ENCODE data around the gene WDFY4. TPM values are rescaled to one million over a fixed set of nuclear protein-coding genes. Genes with fewer than 3 reads are reported as not detected.

WDFY4 gene
- polyA plus RNA-seq, 3 donors, result 0.34 to 2.1 (median 0.54) TPM

DNA sequence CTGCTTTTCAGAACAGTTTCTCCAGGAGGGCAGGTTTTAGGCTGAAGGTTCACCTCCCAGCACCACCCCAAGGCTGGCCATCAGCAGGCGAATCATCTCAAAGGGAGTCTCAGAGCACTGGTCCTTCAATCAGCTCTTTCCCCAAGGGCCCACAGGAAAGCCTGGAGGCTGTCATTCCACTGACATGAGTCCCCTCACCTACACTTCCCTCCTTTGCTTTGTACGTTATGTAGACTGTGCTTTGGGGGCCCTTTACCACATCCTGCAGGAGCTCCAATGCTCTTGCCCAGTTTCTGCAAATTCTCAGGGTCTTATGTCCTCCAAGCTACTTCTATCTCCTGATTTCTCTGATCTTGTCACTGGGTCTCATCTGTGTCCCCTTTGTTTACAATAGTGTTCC, 15.4 kb downstream of the WDFY4 start:
- WGBS, 3 donors, result 55 to 67% (median 64%) methylated on average over 2 of the region's 2 CpGs
- no peak overlapping the region for H3K27ac ChIP-seq (ENCODE audit: low read depth, low read length)

DNA sequence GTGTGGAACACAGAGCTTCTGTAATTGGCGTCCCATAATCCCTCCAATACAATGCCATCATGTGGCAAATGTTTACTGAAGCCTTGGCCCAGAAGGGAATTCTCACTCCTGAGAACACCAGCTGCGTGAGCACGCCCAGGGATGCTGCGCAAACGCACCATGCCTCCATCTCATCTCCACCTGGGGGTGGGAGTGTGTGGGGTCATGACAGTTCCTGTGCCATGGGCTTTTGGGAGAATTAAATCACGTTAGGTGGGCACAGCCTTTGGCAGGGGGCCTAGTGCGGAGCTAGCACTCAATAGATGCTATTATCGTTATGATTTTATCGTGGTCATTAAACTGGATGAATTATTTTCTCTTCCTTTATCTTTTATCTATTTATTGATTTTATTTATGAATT, 15.8 kb downstream of the WDFY4 start:
- H3K27ac ChIP-seq (ENCODE audit: low read depth, low read length), result no peak overlapping the region
- 77 to 86% (median 82%) methylated on average over 9 of the region's 9 CpGs for WGBS, 3 donors

GRCh38 chr10:48701139-48701901, 16.6 kb downstream of the WDFY4 start:
- H3K27ac ChIP-seq (ENCODE audit: low read depth, low read length), result no peak overlapping the region
- 53 to 58% (median 57%) methylated on average over 8 of the region's 8 CpGs for WGBS, 3 donors

- H3K27ac ChIP-seq (ENCODE audit: low read depth, low read length), result no peak overlapping the region
Observed at GRCh38 chr10:48701941-48702340, 17.3 kb downstream of the WDFY4 start.

GRCh38 chr10:48703531-48704122, 19.0 kb downstream of the WDFY4 start:
- WGBS, 3 donors, result 79 to 89% (median 86%) methylated on average over 4 to 5 of the region's 5 CpGs
- H3K27ac ChIP-seq (ENCODE audit: low read depth, low read length), result no peak overlapping the region

- WGBS, 3 donors, result 59 to 74% (median 72%) methylated on average over 5 of the region's 5 CpGs
- no peak overlapping the region for H3K27ac ChIP-seq (ENCODE audit: low read depth, low read length)
Observed at GRCh38 chr10:48704156-48704555, 19.5 kb downstream of the WDFY4 start.

DNA sequence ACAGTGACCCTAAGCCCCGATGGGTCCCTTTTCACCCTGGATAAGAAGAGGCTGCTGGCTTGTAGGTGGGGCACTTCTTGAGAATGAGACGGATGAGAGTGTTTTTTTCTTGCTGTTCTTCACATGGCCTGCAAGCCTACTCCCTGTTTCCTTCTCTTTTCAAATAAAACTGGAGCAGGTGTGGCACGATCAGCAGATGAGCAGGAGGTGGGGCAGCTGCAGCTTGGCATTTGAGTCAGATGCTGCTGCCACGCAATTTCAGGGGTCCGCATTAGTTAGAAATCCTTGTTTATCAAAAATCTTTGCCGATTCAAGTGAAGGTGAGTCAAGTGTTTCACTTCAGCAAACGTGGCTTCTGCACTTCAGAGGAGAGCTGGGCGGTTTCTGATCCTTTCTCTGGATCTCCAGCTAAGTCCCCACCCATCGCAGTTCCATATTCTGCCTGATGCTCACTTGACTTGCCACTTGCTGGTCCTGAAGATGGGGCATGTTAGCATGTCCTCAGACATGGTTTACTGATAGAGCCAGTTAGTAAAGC, 20.8 kb downstream of the WDFY4 start:
- no peak overlapping the region for H3K27ac ChIP-seq (ENCODE audit: low read depth, low read length)
- 63 to 81% (median 78%) methylated on average over 9 of the region's 9 CpGs for WGBS, 3 donors

DNA sequence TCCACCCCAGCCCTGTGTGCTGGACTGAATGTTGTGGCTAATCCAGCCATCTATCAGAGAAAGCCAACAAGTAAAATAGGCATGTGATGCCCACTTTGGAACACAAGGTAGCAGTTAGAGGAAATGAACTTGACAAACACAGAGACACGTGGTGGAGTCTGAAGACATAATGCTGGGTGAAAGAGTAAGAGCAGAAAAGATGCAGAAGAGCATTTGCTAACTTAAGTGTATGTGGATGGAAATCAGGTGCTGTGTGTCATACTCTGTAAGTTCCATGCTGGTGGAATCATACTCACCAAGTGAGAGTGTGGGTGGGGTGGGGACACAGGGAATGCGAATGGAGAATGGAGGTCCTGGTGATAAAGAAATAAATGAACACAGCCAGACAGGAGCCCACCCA, 22.8 kb downstream of the WDFY4 start:
- H3K27ac ChIP-seq (ENCODE audit: low read depth, low read length), result no peak overlapping the region
- 25 to 50% (median 31%) methylated on average over 2 of the region's 2 CpGs for WGBS, 3 donors

DNA sequence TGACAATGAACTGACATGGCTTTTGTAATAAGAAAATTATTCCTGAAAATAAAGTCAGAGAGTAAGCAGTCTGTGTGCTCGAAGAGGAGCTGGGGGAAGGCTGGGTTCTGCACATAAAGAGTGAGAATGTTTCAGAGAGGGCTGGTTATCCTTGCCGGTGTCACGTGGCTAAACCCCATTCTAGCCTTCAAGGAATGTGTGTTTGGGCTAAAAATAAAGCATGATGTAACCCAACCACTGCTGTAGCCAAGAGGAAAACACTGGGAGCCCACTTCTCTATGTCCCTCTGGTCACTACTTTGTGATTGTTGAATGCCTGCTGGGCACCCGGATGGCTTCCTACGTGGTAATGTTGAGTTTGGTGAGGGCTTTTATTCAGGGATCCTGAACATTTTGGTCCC, 23.5 kb downstream of the WDFY4 start:
- H3K27ac ChIP-seq (ENCODE audit: low read depth, low read length), result no peak overlapping the region
- 44 to 49% (median 48%) methylated on average over 5 of the region's 5 CpGs for WGBS, 3 donors

DNA sequence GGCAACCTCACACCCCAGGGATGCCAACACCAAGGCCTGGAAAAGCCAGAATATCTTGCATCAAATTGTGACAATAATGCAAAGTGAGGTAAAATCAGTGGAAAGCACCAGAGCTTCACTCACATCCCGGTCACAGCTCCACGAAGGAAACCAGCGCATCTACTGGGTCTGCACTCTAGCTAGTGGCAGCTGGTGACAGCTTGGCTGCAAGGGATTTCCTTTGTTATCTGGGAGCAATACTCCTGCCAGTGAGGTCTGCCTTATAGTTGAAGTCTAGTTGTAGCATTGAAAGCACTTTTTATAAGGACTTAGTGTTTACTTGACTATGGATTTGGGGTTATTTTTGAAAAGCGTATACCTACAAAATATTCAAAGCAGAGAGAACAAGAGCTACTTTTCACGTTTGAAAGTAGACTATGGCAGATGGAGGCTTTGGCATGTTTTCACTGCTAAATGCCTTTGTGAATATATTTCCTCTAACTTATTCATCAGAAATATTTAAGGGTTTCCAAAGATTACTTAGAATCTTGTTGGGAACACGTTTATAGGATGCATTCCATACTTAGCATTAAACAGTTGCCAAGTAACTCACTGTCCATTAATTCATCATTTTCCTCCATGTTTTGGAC, 26.1 kb downstream of the WDFY4 start:
- no peak overlapping the region for H3K27ac ChIP-seq (ENCODE audit: low read depth, low read length)
- 74 to 81% (median 80%) methylated on average over 6 of the region's 6 CpGs for WGBS, 3 donors

- 83 to 93% (median 91%) methylated on average over 3 of the region's 3 CpGs for WGBS, 3 donors
- H3K27ac ChIP-seq (ENCODE audit: low read depth, low read length), result no peak overlapping the region
Observed at GRCh38 chr10:48711830-48712229, 27.2 kb downstream of the WDFY4 start.

DNA sequence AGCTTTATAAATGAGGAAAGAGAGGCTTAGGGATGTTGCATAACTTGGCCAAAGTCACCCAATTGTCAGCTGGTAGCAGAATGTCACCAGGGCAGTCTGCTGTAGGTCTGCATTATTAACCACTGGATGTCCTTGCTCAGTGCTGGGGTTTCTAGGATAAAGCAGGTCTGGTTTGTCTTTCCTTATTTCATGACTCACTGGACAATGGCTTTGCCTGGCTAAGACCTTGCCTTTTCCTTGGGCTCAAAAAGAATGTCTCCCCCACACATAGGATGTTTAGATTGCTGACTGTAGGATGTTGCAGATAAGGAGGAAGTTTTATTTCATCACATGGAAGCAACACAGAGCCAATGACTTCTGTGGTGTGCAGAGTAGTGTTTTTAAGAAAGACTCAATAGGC, 29.4 kb downstream of the WDFY4 start:
- no peak overlapping the region for H3K27ac ChIP-seq (ENCODE audit: low read depth, low read length)

GRCh38 chr10:48716416-48716815, 31.7 kb downstream of the WDFY4 start:
- WGBS, 3 donors, result 53 to 69% (median 65%) methylated on average over 4 of the region's 4 CpGs
- H3K27ac ChIP-seq (ENCODE audit: low read depth, low read length), result no peak overlapping the region

DNA sequence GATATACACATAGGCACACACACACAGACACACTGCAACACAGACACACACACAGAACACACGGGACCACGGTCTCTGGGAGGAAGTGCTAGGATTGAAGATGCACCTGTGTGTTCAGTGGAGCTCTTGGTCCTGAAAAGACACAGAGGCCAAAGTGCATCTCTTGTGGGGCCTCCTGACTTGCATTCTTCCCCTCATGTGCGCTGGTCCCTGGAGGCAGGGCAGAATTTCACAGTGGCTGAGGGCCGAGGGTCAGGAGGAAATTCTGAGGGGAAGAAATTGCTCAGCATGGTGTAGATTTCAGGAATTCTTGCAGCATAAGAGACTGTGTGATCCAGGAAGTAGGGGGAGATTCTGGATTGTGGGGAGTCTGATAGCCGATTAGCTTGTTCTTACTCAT, 35.9 kb downstream of the WDFY4 start:
- WGBS, 3 donors, result 51 to 64% (median 52%) methylated on average over 5 of the region's 5 CpGs
- H3K27ac ChIP-seq (ENCODE audit: low read depth, low read length), result no peak overlapping the region

GRCh38 chr10:48722153-48723145, 37.8 kb downstream of the WDFY4 start:
- no peak overlapping the region for H3K27ac ChIP-seq (ENCODE audit: low read depth, low read length)
- WGBS, 3 donors, result 67 to 80% (median 79%) methylated on average over 11 of the region's 11 CpGs

DNA sequence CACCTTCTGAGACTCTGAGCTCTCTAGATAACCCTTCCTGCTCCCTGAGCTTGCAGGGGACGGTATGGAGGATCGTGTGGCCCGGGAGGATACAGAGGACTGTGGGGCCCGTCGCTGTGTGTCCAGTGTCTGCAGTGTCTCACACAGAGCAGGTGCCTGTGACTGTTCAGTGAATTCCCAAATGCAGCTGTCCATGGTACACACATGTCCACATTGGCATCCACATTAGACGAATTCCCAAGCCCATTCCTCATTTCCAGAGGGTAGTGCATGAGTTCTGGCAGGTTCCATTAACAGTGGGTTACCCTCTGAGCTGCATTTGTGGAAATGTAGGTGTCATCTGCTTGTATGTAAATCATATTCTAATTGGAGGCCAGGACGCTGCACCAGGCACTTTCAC, 39.5 kb downstream of the WDFY4 start:
- no peak overlapping the region for H3K27ac ChIP-seq (ENCODE audit: low read depth, low read length)
- 48 to 55% (median 50%) methylated on average over 7 of the region's 7 CpGs for WGBS, 3 donors

- no peak overlapping the region for H3K27ac ChIP-seq (ENCODE audit: low read depth, low read length)
- 47 to 55% (median 49%) methylated on average over 4 of the region's 4 CpGs for WGBS, 3 donors
Observed at GRCh38 chr10:48725708-48726107, 41.0 kb downstream of the WDFY4 start.

GRCh38 chr10:48727866-48728265, 43.2 kb downstream of the WDFY4 start:
- 69 to 84% (median 76%) methylated on average over 3 of the region's 3 CpGs for whole genome bisulfite sequencing, 3 donors
- no peak overlapping the region for H3K27ac ChIP-seq (ENCODE audit: low read depth, low read length)
